K562 (cell line): ENCODE results near the gene GAB2. TPM values are rescaled to one million over a fixed set of nuclear protein-coding genes. Genes with fewer than 3 reads are reported as not detected.

Experiments
- ATAC-seq: fragments of 200-7000 bp; cut with Tn5 transposase; 3 replicates; pipeline ENCODE4 v1.9.1; 2020; ENCODE audit warnings: moderate library complexity
- BruUV-seq: library from RNA; stranded (reverse); fragments of 400-500 nt; replicated peaks from 2 replicates; lab custom pipeline; 2021; lab: Mats Ljungman, UMichigan
- CTCF ChIA-PET: fragments of 300-600 bp; formaldehyde crosslinking; extraction: SDS; loops from one replicate; lab custom pipeline; 2021; ENCODE audit warnings: low intra/inter-chr PET ratio; lab: Yijun Ruan, JAX
- POLR2A ChIA-PET: fragments of 300-600, 350-650 bp; sonication (Branson Sonifier 250); formaldehyde crosslinking; extraction: SDS; loops from one replicate; lab custom pipeline; 2021; ENCODE audit warnings: antibody characterized with exemption, inconsistent platforms; lab: Yijun Ruan, JAX
- DNase-seq, 4 experiments: peaks; one replicate each; pipeline versions ENCODE4 v3.0.0 to v3.0.0-alpha.2; 2011 to 2018; ENCODE audit warnings: low spot score in 3 of 4, mixed read lengths in 3 of 4; ENCODE audit errors: extremely low read depth in 1 of 4
- FAIRE-seq: peaks from 2 replicates; lab custom pipeline; 2011; peaks lifted over from hg19 to GRCh38; lab: Jason Lieb, UNC
- H2AFZ ChIP-seq: 2 replicates; pipeline ENCODE4 v1.6.0; 2011; ENCODE audit warnings: low read depth, low read length, control low read depth, inconsistent platforms
- H3K27ac ChIP-seq: fragments of 200-600 bp; 3 replicates; pipeline ENCODE4 v1.8.0; 2011; ENCODE audit warnings: low read depth, mild to moderate bottlenecking, control low read depth, inconsistent platforms, low read length, moderate library complexity, mixed read lengths; ENCODE audit errors: extremely low read depth
- H3K27me3 ChIP-seq, 2 experiments: fragments of 300-600 bp in 1 of 2; 2 replicates in 1 of 2; 3 replicates in 1 of 2; pipeline versions ENCODE4 v1.6.0 to v1.8.0; 2011; ENCODE audit warnings: inconsistent platforms in 2 of 2, low read length in 2 of 2, mild to moderate bottlenecking in 1 of 2, mixed read lengths in 1 of 2, moderate library complexity in 1 of 2; ENCODE audit not compliant: control insufficient read depth in 2 of 2, insufficient read depth in 2 of 2
- H3K36me3 ChIP-seq: fragments of 300-600 bp; 3 replicates; pipeline ENCODE4 v1.8.0; 2011; ENCODE audit warnings: mild to moderate bottlenecking, low read length, inconsistent platforms; ENCODE audit not compliant: control insufficient read depth, insufficient read depth
- H3K4me1 ChIP-seq, 2 experiments: fragments of 200-600 bp in 1 of 2; replicated peaks in 1 of 2; 2 replicates in 1 of 2; 3 replicates in 1 of 2; pipeline versions ENCODE4 v1.5.1 to v1.8.0; 2011; ENCODE audit warnings: inconsistent platforms in 2 of 2, low read length in 2 of 2, mild to moderate bottlenecking in 1 of 2, mixed read lengths in 1 of 2, moderate library complexity in 1 of 2; ENCODE audit not compliant: control insufficient read depth in 2 of 2, insufficient read depth in 2 of 2
- H3K4me2 ChIP-seq: 2 replicates; pipeline ENCODE4 v1.6.1; 2011; ENCODE audit warnings: low read length, control low read depth, inconsistent platforms, mixed read lengths; ENCODE audit not compliant: insufficient read depth
- H3K4me3 ChIP-seq: fragments of 200-600 bp; sonication (generic), shearing (Covaris generic); 2 replicates; pipeline ENCODE4 v1.5.1; 2016; ENCODE audit warnings: control low read depth, inconsistent platforms
- H3K79me2 ChIP-seq: fragments of 200-600 bp; 3 replicates; pipeline ENCODE4 v1.8.0; 2011; ENCODE audit warnings: low read length, inconsistent platforms; ENCODE audit not compliant: control insufficient read depth, insufficient read depth
- H3K9ac ChIP-seq, 2 experiments: 2 replicates each; pipeline versions ENCODE4 v1.6.0 to v1.6.1; 2011; ENCODE audit warnings: low read depth in 2 of 2, low read length in 2 of 2, control low read depth in 1 of 2, inconsistent platforms in 1 of 2, mild to moderate bottlenecking in 1 of 2, mixed read lengths in 1 of 2; ENCODE audit not compliant: insufficient read depth in 1 of 2
- H3K9me1 ChIP-seq: one replicate; pipeline ENCODE4 v1.6.0; 2011; ENCODE audit warnings: inconsistent platforms, mild to moderate bottlenecking, low read length, moderate library complexity; ENCODE audit not compliant: control insufficient read depth, insufficient read depth
- H3K9me3 ChIP-seq: replicated peaks from 2 replicates; pipeline ENCODE4 v1.5.1; 2011; ENCODE audit warnings: low read depth, low read length, inconsistent platforms; ENCODE audit not compliant: control insufficient read depth, insufficient read depth
- H4K20me1 ChIP-seq: replicated peaks from 2 replicates; pipeline ENCODE4 v1.6.1; 2011; ENCODE audit warnings: low read length, inconsistent platforms, mixed read lengths; ENCODE audit not compliant: control insufficient read depth, insufficient read depth
- CEBPB ChIP-seq: fragments of 450-650 bp; IDR thresholded peaks from 2 replicates; pipeline ENCODE4 v1.6.1; 2016; ENCODE audit warnings: missing genetic modification characterization, missing compliant biosample characterization
- CEBPG ChIP-seq, 3 experiments: fragments of 200-800 bp in 1 of 3; sonication (Bioruptor generic) in 1 of 3; sonication (generic) in 1 of 3; formaldehyde crosslinking in 1 of 3; IDR thresholded peaks in 2 of 3; conservative IDR thresholded peaks in 1 of 3; 2 replicates each; pipeline versions ENCODE4 v1.6.1 to v1.8.0; 2016 to 2022; ENCODE audit warnings: missing compliant biosample characterization in 2 of 3, missing genetic modification characterization in 2 of 3, mild to moderate bottlenecking in 1 of 3, missing genetic modification reagents in 1 of 3
- PKNOX1 ChIP-seq: fragments of 450-650 bp; IDR thresholded peaks from 2 replicates; pipeline ENCODE4 v1.6.1; 2016
- SRSF3 ChIP-seq: fragments of 200-400 bp; formaldehyde crosslinking; IDR thresholded peaks from 2 replicates; pipeline ENCODE4 v1.6.1; 2016; ENCODE audit warnings: mild to moderate bottlenecking, low read length, moderate library complexity; ENCODE audit not compliant: insufficient read depth
- ZNF586 ChIP-seq: fragments of 450-650 bp; formaldehyde crosslinking; conservative IDR thresholded peaks from 2 replicates; pipeline ENCODE4 v1.4.0; 2020; ENCODE audit warnings: mild to moderate bottlenecking, moderate library complexity
- ZNF780A ChIP-seq: fragments of 250-450 bp; sonication (Bioruptor Pico); IDR thresholded peaks from 2 replicates; pipeline ENCODE4 v1.5.0; 2021; ENCODE audit warnings: mild to moderate bottlenecking
- in situ Hi-C: fragments of 300-500 bp; cut with MboI; formaldehyde crosslinking; loops from 4 replicates; pipeline ENCODE4 v1.15.0; 2018; ENCODE audit warnings: inconsistent platforms, mixed read lengths
- intact Hi-C: fragments of 100-400 bp; cut with micrococcal nuclease; formaldehyde crosslinking; loops from 2 replicates; pipeline ENCODE4 v1.14.2; 2022
- polyA plus RNA-seq, 8 experiments: library from polyadenylated mRNA; depleted of rRNA in 4 of 8; stranded (reverse) in 5 of 8; unstranded in 3 of 8; fragments of >200 nt; fragmentation: Nextera tagmentation in 2 of 8; fragmentation: Illumina TruSeq in 1 of 8; extraction: Ambion mirVana in 2 of 8; extraction: Trizol in 1 of 8; gene quantifications; 2 replicates each; pipeline versions ENCODE4 v1.2.1 to v1.2.3, GENCODE V29; 2011 to 2014; ENCODE audit warnings: inconsistent platforms in 1 of 8, missing spikeins in 1 of 8
- total RNA-seq, 7 experiments: library from RNA; depleted of rRNA in 6 of 7; stranded (reverse); fragments of >200 nt in 6 of 7; fragmentation: Illumina TruSeq in 2 of 7; extraction: Trizol in 2 of 7; gene quantifications; 2 replicates each; pipeline versions ENCODE4 v1.2.1 to v1.2.3, GENCODE V29; 2011 to 2021; ENCODE audit warnings: low replicate concordance in 1 of 7

Gene GAB2
- total and polyA plus RNA-seq, 9 of the 15 experiments (the other 6 are each of a cell fraction or from before 2014, with no cell fraction given): 2.3 to 35.2 (median 16.1) TPM

DNA sequence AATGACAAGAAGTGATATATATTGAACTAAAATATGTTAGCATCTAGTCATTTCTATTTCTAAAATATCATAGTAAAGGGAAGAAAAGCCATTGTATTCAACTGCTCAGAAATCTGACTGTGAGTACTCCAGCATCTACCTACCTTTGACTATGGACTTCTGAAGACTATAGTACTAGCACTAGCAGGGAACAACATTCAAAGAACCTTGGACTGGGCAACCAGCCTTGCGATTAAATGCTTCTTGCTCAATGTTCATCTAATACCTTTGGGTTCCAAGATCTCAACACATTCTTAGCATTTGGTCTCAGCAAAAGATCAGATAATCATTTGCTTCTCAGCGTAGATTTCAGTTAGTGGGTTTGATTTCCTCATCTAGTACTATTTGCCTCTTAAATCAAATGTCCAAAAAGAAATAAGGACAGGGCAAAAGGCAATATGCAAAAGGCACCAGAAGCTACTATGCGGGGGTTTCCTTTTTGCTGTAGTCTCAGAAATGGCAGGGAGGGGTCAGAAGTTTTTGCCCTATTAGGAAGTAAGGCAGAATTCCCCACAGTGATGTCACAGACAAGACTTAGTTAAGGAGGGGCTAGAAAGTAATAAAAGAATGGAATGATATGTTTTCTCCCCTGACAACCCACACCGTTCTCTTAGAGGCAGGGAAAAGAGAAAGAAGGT lies 80.6 kb downstream of the GAB2 start (continued):
- TF ChIP-seq ZNF586 (CRISPR knock-in tag) (no peak), SRSF3 (no peak), PKNOX1 (no peak)

GRCh38 chr11:78334109-78334508 lies 83.5 kb downstream of the GAB2 start:
- peaks cover 7 to 46% of the 10 kb centered on the region in 2 experiments; a peak in 4 of 5 replicates for H3K4me1 ChIP-seq
- no peaks in the 10 kb centered on the region for H4K20me1 ChIP-seq
- FAIRE-seq: no peak
- no TSS peak for BruUV-seq
- no peaks in the 10 kb centered on the region for H3K27me3 ChIP-seq
- H3K4me3 ChIP-seq: no peak overlapping the region
- H3K9ac ChIP-seq: no peak overlapping the region
- intact Hi-C loops: no loop called here
- H2AFZ ChIP-seq: no peak overlapping the region
- CTCF ChIA-PET: no interaction called here
- in situ Hi-C loops: no loop called here
- no peak overlapping the region for H3K27ac ChIP-seq
- no peak for ATAC-seq
- H3K36me3 ChIP-seq: no peaks in the 10 kb centered on the region; the same call in 2 of the 3 replicates
- no peaks in the 10 kb centered on the region for H3K9me1 ChIP-seq
- POLR2A ChIA-PET: no interaction called here
- H3K9me3 ChIP-seq: no peaks in the 10 kb centered on the region
- TF ChIP-seq CEBPB: peak; percentile 57
- no peak for TF ChIP-seq CEBPG (CRISPR knock-in tag; IDR thresholded peaks at IDR 0.05)
- TF ChIP-seq CEBPG (tag; conservative IDR thresholded peaks at IDR 0.05 in 1 of 2, IDR thresholded peaks at IDR 0.05 in 1 of 2): peak; percentile 33 to 64; a peak in 3 of 4 replicates
- TF ChIP-seq ZNF780A (CRISPR knock-in tag): no peak
- peaks cover 50% of the 10 kb centered on the region for H3K79me2 ChIP-seq
- no peak for DNase-seq
- no peak overlapping the region for H3K4me2 ChIP-seq
